Tibial artery (tissue), 4 donors: ENCODE measurements around the gene LTBR.

ENCODE experiments used
- DNase-seq, 2 donors: peaks; one replicate each; pipeline ENCODE4 v3.0.0-alpha.2; 2019
- H3K27ac ChIP-seq, 2 donors: fragments of 200-600 bp; sonication (generic) in 1 of 2; 1 replicate in 1 of 2; 2 replicates in 1 of 2; pipeline ENCODE4 v1.5.1; 2018 to 2019; ENCODE audit warnings: mild to moderate bottlenecking in 1 of 2
- H3K27me3 ChIP-seq, 2 donors: fragments of 200-600 bp; sonication (generic) in 1 of 2; one replicate each; pipeline versions ENCODE4 v1.5.1 to v1.6.0; 2016 to 2019
- H3K36me3 ChIP-seq, 3 donors: fragments of 200-600 bp; sonication (generic) in 2 of 3; one replicate each; pipeline ENCODE4 v1.5.1; 2016 to 2019; ENCODE audit warnings: mild to moderate bottlenecking in 2 of 3
- H3K4me1 ChIP-seq, 4 donors: fragments of 200-600 bp; sonication (generic) in 2 of 4; 1 replicate in 3 of 4; 2 replicates in 1 of 4; pipeline ENCODE4 v1.5.1; 2016 to 2019
- H3K4me3 ChIP-seq, 2 donors: fragments of 200-600 bp; sonication (generic) in 1 of 2; 1 replicate in 1 of 2; 2 replicates in 1 of 2; pipeline ENCODE4 v1.5.1; 2018 to 2019; ENCODE audit warnings: mild to moderate bottlenecking in 2 of 2
- H3K9me3 ChIP-seq, 3 donors: fragments of 200-600 bp; sonication (generic) in 1 of 3; one replicate each; pipeline ENCODE4 v1.5.1; 2016 to 2019
- CTCF ChIP-seq, 2 experiments: fragments of 200-600 bp in 1 of 2; fragments of 450-650 bp in 1 of 2; IDR thresholded peaks; one replicate each; pipeline ENCODE4 v1.5.1; 2017 to 2019; ENCODE audit warnings: antibody characterized with exemption in 2 of 2, mild to moderate bottlenecking in 1 of 2, moderate library complexity in 1 of 2
- intact Hi-C: fragments of 100-400 bp; cut with DNase I; formaldehyde crosslinking; loops from one replicate; pipeline ENCODE4 v1.15.0; 2023; ENCODE audit warnings: low total_unique reads

Gene LTBR

GRCh38 chr12:6376870-6377666 is 6.9 kb upstream of the LTBR start:
- Histone ChIP-seq H3K4me1 (peaks cover 0 to 54% (median 29%) of the 10 kb centered on the region in 4 donors), H3K9me3 (no peaks in the 10 kb centered on the region), H3K4me3 (no peak overlapping the region), H3K27ac (peak overlapping the region; percentile 49 to 69), H3K36me3 (no peaks in the 10 kb centered on the region), H3K27me3 (no peaks in the 10 kb centered on the region)
- intact Hi-C loops = no loop called here
- TF ChIP-seq CTCF (IDR thresholded peaks at IDR 0.05) = no peak
- peak in 1 of 2 donors; percentile 53 for DNase-seq

GRCh38 chr12:6377667-6377994 is 6.3 kb upstream of the LTBR start:
- Histone ChIP-seq H3K27me3 (no peaks in the 10 kb centered on the region), H3K4me3 (no peak overlapping the region), H3K36me3 (no peaks in the 10 kb centered on the region), H3K27ac (peak overlapping the region; percentile 49 to 69), H3K4me1 (peaks cover 0 to 52% (median 29%) of the 10 kb centered on the region in 4 donors), H3K9me3 (no peaks in the 10 kb centered on the region)
- TF ChIP-seq CTCF (IDR thresholded peaks at IDR 0.05) = no peak
- intact Hi-C loops = no loop called here
- peak; percentile 27 to 70 for DNase-seq

GRCh38 chr12:6378709-6379472 is 5.1 kb upstream of the LTBR start:
- H3K9me3 ChIP-seq = no peaks in the 10 kb centered on the region
- peak; percentile 20 to 62 for DNase-seq
- H3K27ac ChIP-seq = no peak overlapping the region
- H3K4me3 ChIP-seq = no peak overlapping the region
- no peaks in the 10 kb centered on the region for H3K27me3 ChIP-seq
- no peaks in the 10 kb centered on the region for H3K36me3 ChIP-seq
- H3K4me1 ChIP-seq = peaks cover 0 to 57% (median 39%) of the 10 kb centered on the region in 4 donors
- intact Hi-C loops = no loop called here
- TF ChIP-seq CTCF (IDR thresholded peaks at IDR 0.05) = no peak

GRCh38 chr12:6380141-6381121 is 3.5 kb upstream of the LTBR start:
- Histone ChIP-seq H3K27ac (no peak overlapping the region), H3K9me3 (no peaks in the 10 kb centered on the region), H3K36me3 (no peaks in the 10 kb centered on the region), H3K4me1 (peaks cover 0 to 65% (median 47%) of the 10 kb centered on the region in 4 donors), H3K27me3 (no peaks in the 10 kb centered on the region), H3K4me3 (no peak overlapping the region)
- intact Hi-C loops = loop anchor here (5.0 kb wide), 1 partner anchor 43 kb away; no protein-coding TSS in a partner anchor
- TF ChIP-seq CTCF (IDR thresholded peaks at IDR 0.05) = no peak
- DNase-seq = no peak

- Histone ChIP-seq H3K4me1 (peaks cover 0 to 53% (median 34%) of the 10 kb centered on the region in 4 donors), H3K36me3 (peaks cover 11 to 16% (median 13%) of the 10 kb centered on the region in 3 donors), H3K9me3 (no peaks in the 10 kb centered on the region), H3K27me3 (no peaks in the 10 kb centered on the region), H3K4me3 (no peak overlapping the region), H3K27ac (peak overlapping the region; percentile 95 to 98)
- TF ChIP-seq CTCF (IDR thresholded peaks at IDR 0.05) = no peak
- DNase-seq = no peak
- intact Hi-C loops = loop anchor here (5.0 kb wide), 1 partner anchor 45 kb away; no protein-coding TSS in a partner anchor
Measured at GRCh38 chr12:6382371-6382770, 1.6 kb upstream of the LTBR start.
